ENCODE measurements around the gene MAST4. TPM values are rescaled to one million over a fixed set of nuclear protein-coding genes. Genes with fewer than 3 reads are reported as not detected.

The MAST4 gene
- total RNA-seq, 1 donor from 2014 or later: 112 TPM

DNA sequence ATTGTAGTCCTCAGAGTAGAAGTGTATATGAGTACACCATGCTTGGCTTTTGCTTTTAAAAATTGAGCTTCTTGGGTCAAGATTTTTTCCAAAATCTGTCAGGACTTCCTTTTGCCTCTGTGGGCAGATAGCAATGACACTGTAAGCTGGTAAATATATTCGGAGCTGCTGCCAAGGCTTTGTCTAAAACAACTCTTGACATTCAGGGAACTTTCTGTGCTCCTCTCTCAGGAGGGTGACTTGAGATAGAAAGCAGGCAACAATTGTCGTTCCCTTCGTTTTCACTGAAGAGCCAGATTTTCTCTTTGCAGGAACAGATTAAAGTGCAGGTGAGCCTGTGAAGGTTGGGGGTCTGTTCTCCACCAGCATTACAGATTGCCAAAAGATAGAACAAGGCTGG, 230.5 kb downstream of the MAST4 start:
- Mint-ChIP-seq H3K27ac (ENCODE audit: unreplicated experiment) (no peak overlapping the region), H3K27me3 (ENCODE audit: unreplicated experiment) (peaks cover 5% of the 10 kb centered on the region), H3K4me3 (ENCODE audit: unreplicated experiment) (no peak overlapping the region), H3K4me1 (ENCODE audit: unreplicated experiment) (peaks cover 33% of the 10 kb centered on the region), H3K36me3 (ENCODE audit: low read depth, unreplicated experiment) (no peaks in the 10 kb centered on the region), H3K9me3 (ENCODE audit: unreplicated experiment) (no peaks in the 10 kb centered on the region)
- TF ChIP-seq, protein P1, sequence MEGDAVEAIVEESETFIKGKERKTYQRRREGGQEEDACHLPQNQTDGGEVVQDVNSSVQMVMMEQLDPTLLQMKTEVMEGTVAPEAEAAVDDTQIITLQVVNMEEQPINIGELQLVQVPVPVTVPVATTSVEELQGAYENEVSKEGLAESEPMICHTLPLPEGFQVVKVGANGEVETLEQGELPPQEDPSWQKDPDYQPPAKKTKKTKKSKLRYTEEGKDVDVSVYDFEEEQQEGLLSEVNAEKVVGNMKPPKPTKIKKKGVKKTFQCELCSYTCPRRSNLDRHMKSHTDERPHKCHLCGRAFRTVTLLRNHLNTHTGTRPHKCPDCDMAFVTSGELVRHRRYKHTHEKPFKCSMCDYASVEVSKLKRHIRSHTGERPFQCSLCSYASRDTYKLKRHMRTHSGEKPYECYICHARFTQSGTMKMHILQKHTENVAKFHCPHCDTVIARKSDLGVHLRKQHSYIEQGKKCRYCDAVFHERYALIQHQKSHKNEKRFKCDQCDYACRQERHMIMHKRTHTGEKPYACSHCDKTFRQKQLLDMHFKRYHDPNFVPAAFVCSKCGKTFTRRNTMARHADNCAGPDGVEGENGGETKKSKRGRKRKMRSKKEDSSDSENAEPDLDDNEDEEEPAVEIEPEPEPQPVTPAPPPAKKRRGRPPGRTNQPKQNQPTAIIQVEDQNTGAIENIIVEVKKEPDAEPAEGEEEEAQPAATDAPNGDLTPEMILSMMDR (IDR thresholded peaks at IDR 0.05; ENCODE audit: unreplicated experiment): no peak
- no peak for DNase-seq (ENCODE audit: low spot score)

DNA sequence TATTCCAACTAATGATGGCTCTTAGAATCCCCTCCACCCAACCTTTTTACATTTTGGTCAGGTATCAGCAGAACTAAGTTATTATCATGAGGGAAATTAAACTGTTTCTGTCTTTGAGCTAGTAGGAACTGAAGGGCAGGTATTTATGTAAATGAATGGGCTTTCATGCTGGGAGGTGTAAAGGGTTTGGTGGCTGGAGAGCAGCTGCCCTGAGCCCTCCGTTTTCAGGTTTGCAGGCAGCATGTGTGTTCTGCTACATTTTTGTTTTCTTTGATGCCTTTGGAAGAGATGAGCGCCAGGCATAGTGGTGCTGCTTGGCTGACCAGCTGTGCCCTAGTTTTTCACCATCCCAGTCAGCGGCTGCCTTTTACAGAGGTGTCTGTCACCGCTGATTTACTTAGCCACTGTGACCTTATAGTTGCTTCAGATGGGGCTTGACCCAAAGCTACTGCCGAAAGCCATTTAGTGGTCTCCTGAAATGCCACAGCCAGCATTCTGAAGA, 231.9 kb downstream of the MAST4 start:
- TF ChIP-seq, protein P1 (IDR thresholded peaks at IDR 0.05; ENCODE audit: unreplicated experiment): no peak
- Mint-ChIP-seq H3K9me3 (ENCODE audit: unreplicated experiment) (no peaks in the 10 kb centered on the region), H3K36me3 (ENCODE audit: low read depth, unreplicated experiment) (no peaks in the 10 kb centered on the region), H3K4me1 (ENCODE audit: unreplicated experiment) (peaks cover 44% of the 10 kb centered on the region), H3K4me3 (ENCODE audit: unreplicated experiment) (peak overlapping the region; percentile 98), H3K27me3 (ENCODE audit: unreplicated experiment) (peaks cover 6% of the 10 kb centered on the region), H3K27ac (ENCODE audit: unreplicated experiment) (peak overlapping the region; percentile 99)
- DNase-seq (ENCODE audit: low spot score): no peak

DNA sequence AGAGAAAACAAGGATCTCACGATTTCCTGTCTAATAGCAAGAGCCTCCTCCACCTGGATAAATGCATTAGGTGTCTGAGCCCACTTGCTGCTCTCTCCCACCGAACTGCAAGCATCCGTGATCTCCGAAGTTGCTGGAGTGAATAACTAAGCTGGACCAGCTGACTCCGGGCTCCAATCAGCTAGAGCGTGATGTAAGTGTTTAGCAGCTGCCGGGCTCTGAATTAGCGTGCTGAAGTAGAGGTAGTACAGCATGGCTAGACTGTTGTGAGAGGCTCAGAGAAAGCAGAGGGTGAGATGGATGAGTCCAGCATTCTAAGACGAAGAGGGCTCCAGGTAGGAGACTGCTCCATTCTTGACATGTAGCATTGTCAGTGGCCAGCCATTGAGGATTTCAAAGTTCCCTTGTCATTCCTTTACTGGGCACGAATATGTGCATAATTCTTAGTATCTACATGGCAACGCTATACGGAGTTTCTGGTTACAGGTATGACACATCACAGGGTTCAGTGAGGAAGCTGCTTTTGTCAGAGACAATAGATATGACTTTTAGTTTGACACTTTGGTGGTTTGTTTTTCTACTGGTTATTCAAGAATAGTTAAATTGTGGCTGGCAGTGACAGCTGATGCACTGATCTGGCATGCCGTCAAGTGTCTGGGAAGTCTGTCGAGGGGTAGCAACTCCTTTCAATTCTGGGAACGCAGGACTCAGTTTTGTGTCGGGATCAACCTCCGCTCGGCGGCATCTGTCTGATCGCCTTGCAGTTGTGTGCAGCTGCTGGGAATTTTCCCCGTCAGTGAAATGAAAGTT, 232.6 kb downstream of the MAST4 start:
- H3K4me1 Mint-ChIP-seq (ENCODE audit: unreplicated experiment): peaks cover 48% of the 10 kb centered on the region
- TF ChIP-seq, protein P1 (IDR thresholded peaks at IDR 0.05; ENCODE audit: unreplicated experiment): no peak
- peaks cover under 1% of the 10 kb centered on the region for H3K36me3 Mint-ChIP-seq (ENCODE audit: low read depth, unreplicated experiment)
- peak overlapping the region; percentile 99 for H3K27ac Mint-ChIP-seq (ENCODE audit: unreplicated experiment)
- DNase-seq (ENCODE audit: low spot score): peak; percentile 65
- no peaks in the 10 kb centered on the region for H3K9me3 Mint-ChIP-seq (ENCODE audit: unreplicated experiment)
- peaks cover 8% of the 10 kb centered on the region for H3K27me3 Mint-ChIP-seq (ENCODE audit: unreplicated experiment)
- H3K4me3 Mint-ChIP-seq (ENCODE audit: unreplicated experiment): peak overlapping the region; percentile 98

DNA sequence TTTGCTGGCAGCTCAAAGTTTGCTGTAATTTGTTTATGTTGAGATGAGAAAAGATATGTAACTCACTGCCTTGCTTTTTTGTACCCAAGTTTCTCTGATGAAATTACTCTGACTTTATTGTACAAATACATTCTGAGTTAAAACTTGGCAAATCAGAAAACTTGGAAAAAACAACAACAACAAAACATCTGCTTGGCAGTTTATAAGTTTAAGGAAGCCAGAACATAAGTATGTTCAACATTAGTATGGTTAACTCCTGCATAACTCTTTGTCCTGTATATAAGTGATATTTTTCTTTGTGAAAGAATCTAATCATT, 233.1 kb downstream of the MAST4 start:
- peaks cover 53% of the 10 kb centered on the region for H3K4me1 Mint-ChIP-seq (ENCODE audit: unreplicated experiment)

More for the DNA sequence above, 233.1 kb downstream of the MAST4 start:
- Mint-ChIP-seq H3K27ac (ENCODE audit: unreplicated experiment) (peak overlapping the region; percentile 99), H3K27me3 (ENCODE audit: unreplicated experiment) (peaks cover 8% of the 10 kb centered on the region), H3K4me3 (ENCODE audit: unreplicated experiment) (peak overlapping the region; percentile 98), H3K9me3 (ENCODE audit: unreplicated experiment) (no peaks in the 10 kb centered on the region), H3K36me3 (ENCODE audit: low read depth, unreplicated experiment) (peaks cover 5% of the 10 kb centered on the region)
- TF ChIP-seq, protein P1 (IDR thresholded peaks at IDR 0.05; ENCODE audit: unreplicated experiment): no peak
- DNase-seq (ENCODE audit: low spot score): no peak

Data from endothelial cell (in vitro differentiated cells).